Adrenal gland (tissue), 12 donors: ENCODE measurements around the gene TRRAP. TPM values are rescaled to one million over a fixed set of nuclear protein-coding genes. Genes with fewer than 3 reads are reported as not detected.

Experiments used
- DNase-seq, 7 donors: peaks; one replicate each; pipeline ENCODE4 v3.0.0-alpha.2; 2019 to 2020
- H3K27ac ChIP-seq, 5 donors: fragments of 200-600 bp; sonication (generic) in 4 of 5; 1 replicate in 3 of 5; 2 replicates in 2 of 5; pipeline versions ENCODE4 v1.5.1 to v1.8.0; 2016 to 2020; ENCODE audit warnings: mild to moderate bottlenecking in 1 of 5
- H3K27me3 ChIP-seq: fragments of 200-600 bp; 2 replicates; pipeline ENCODE4 v1.8.0; 2021
- H3K36me3 ChIP-seq, 2 donors: fragments of 200-600 bp; replicated peaks in 1 of 2; 1 replicate in 1 of 2; 2 replicates in 1 of 2; pipeline versions ENCODE4 v1.5.1 to v1.8.0; 2018 to 2022
- H3K4me1 ChIP-seq, 2 donors: fragments of 200-600 bp; replicated peaks in 1 of 2; 1 replicate in 1 of 2; 2 replicates in 1 of 2; pipeline versions ENCODE4 v1.5.1 to v1.8.0; 2018 to 2021
- H3K4me3 ChIP-seq, 4 donors: fragments of 200-600 bp; sonication (generic) in 3 of 4; one replicate each; pipeline ENCODE4 v1.5.1; 2016 to 2018
- H3K9me3 ChIP-seq, 3 donors: fragments of 200-600 bp; sonication (generic) in 1 of 3; replicated peaks in 1 of 3; 1 replicate in 2 of 3; 2 replicates in 1 of 3; pipeline versions ENCODE4 v1.5.1 to v1.8.0; 2016 to 2021
- POLR2A ChIP-seq, 2 donors: fragments of 450-650 bp; IDR thresholded peaks; one replicate each; pipeline ENCODE4 v1.6.1; 2017; ENCODE audit warnings: antibody characterized with exemption in 2 of 2, mild to moderate bottlenecking in 2 of 2, moderate library complexity in 1 of 2
- WGBS, 4 donors: extraction: QIAGEN DNeasy Blood & Tissue Kit in 2 of 4; methylation state at CpG; one replicate each; pipeline versions ENCODE4 v1.1.5 to v1.1.7; 2013 to 2017; 5-methylcytosine and 5-hydroxymethylcytosine counted together
- intact Hi-C, 2 donors: fragments of 100-400 bp; cut with DNase I; formaldehyde crosslinking; loops; one replicate each; pipeline versions ENCODE4 v1.14.1 to v1.15.0; 2022 to 2023
- polyA plus RNA-seq, 3 donors: library from polyadenylated mRNA; stranded (reverse); fragments of 200-250 nt in 2 of 3; fragments of 350-450 nt in 1 of 3; fragmentation: Illumina TruSeq in 1 of 3; extraction: RNeasy Lipid Tissue Mini Kit (QIAGEN cat#74804) in 1 of 3; gene quantifications; one replicate each; pipeline ENCODE4 v1.2.3, GENCODE V29; 2013 to 2014
- total RNA-seq, 9 donors: library from RNA; depleted of rRNA in 4 of 9; stranded (reverse); fragments of >200 nt in 4 of 9; fragments of 120-200 nt in 1 of 9; fragmentation: NEBNext Ultra II Directional in 1 of 9; extraction: Animal tissue kit (Norgen Biotek cat#: 25700) in 1 of 9; gene quantifications; one replicate each; pipeline versions ENCODE4 v1.1.0 to v1.2.4, GENCODE V29; 2013 to 2023
- TF ChIP-seq, protein P1 (sequence below), 6 experiments: fragments of 450-650 bp in 4 of 6; fragments of 200-600 bp in 2 of 6; sonication (generic) in 1 of 6; IDR thresholded peaks; 1 replicate in 5 of 6; 2 replicates in 1 of 6; pipeline versions ENCODE4 v1.5.1 to v1.8.0; 2016 to 2021; ENCODE audit warnings: antibody characterized with exemption in 6 of 6, mild to moderate bottlenecking in 2 of 6, moderate library complexity in 1 of 6
- donor health status: healthy with polysubstance abuse.
- donor health status: Bipolar disorder and iron deficiency.
- donor health status: DM: yes; HTN: yes; CAD: no.
- donor health status: DM: no; HTN: no; CAD: no.
- donor health status: DM: no; HTN: no; CAD: no.
- donor health status: DM: yes; HTN: yes; CAD: no.

The TRRAP gene
- total and polyA plus RNA-seq, 12 donors = 11.8 to 43.0 (median 30.9) TPM

DNA sequence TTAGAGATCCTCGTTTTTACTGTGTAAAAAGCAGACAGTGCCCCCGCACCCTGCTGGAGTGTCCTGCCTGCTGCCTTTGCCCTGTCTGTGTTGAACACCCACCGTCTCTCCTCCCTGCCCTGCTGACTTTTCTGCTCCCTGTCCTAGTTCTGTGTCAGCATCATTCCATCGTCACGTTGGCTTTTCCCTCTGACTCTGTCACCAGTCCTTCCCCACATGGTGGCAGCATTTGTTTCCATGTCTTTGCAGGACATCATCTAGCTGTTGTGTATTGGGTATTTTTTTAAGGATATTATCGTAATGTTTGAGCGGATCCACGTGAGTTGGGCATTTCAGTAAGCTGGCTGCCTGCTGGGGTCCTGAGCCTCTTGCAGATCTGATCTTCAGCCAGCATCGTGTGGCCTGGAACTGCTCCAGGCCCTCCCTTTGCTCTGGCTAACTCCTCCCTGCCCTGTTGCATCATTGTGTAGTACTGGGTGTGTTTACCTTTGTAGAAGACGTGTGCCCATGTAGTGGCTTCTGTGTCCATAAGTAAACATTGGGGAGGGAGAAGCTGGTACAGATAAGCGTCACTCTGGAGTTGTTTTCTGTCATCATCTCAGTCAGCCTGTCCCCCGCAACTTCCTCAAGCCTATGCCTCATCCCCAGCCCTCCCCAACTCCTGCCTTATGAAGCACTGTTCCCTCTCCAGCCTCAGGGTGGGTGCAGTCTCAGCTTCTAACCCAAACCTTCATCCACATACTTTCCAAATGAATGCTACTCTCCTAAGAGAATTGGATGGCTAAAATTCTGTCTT lies 44.3 kb downstream of the TRRAP start:
- intact Hi-C loops = no loop called here
- Histone ChIP-seq H3K36me3 (peaks cover 0 to 90% of the 10 kb centered on the region in 2 donors), H3K4me1 (no peaks in the 10 kb centered on the region), H3K27me3 (no peaks in the 10 kb centered on the region), H3K9me3 (no peaks in the 10 kb centered on the region), H3K4me3 (no peak overlapping the region), H3K27ac (no peak overlapping the region)
- WGBS, 4 donors = 78 to 85% (median 82%) methylated on average over 12 of the region's 12 CpGs
- DNase-seq = peak in 2 of 7 donors; percentile 14 to 45
- no peak for TF ChIP-seq POLR2A (IDR thresholded peaks at IDR 0.05)
- TF ChIP-seq, protein P1, sequence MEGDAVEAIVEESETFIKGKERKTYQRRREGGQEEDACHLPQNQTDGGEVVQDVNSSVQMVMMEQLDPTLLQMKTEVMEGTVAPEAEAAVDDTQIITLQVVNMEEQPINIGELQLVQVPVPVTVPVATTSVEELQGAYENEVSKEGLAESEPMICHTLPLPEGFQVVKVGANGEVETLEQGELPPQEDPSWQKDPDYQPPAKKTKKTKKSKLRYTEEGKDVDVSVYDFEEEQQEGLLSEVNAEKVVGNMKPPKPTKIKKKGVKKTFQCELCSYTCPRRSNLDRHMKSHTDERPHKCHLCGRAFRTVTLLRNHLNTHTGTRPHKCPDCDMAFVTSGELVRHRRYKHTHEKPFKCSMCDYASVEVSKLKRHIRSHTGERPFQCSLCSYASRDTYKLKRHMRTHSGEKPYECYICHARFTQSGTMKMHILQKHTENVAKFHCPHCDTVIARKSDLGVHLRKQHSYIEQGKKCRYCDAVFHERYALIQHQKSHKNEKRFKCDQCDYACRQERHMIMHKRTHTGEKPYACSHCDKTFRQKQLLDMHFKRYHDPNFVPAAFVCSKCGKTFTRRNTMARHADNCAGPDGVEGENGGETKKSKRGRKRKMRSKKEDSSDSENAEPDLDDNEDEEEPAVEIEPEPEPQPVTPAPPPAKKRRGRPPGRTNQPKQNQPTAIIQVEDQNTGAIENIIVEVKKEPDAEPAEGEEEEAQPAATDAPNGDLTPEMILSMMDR (IDR thresholded peaks at IDR 0.05) = no peak

DNA sequence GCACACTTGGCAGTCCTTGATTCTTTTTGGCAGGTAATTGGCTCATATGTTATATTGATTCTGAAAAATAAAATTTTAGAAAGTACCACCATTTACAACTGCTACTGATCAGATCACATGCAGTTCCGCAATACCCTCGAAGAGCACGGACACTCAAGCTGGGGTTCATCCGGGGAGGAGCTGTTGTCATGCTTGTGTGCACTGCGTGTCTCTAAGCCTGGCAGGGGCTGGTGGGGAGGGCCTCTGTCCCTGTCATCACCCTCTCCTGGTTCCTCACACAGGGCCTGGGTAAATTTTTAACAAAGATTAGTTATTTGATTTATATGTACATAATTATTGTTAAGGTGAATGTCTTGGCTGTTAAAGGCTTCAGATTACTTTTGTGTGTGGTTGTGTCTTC lies 45.2 kb downstream of the TRRAP start:
- H3K27ac ChIP-seq = no peak overlapping the region
- intact Hi-C loops = no loop called here
- 81 to 100% (median 96%) methylated on average over 3 to 5 of the region's 5 CpGs for WGBS, 4 donors
- TF ChIP-seq POLR2A (IDR thresholded peaks at IDR 0.05) = no peak
- TF ChIP-seq, protein P1 (IDR thresholded peaks at IDR 0.05) = no peak
- no peak overlapping the region for H3K4me3 ChIP-seq
- no peaks in the 10 kb centered on the region for H3K27me3 ChIP-seq
- peak in 1 of 7 donors; percentile 42 for DNase-seq
- no peaks in the 10 kb centered on the region for H3K9me3 ChIP-seq
- no peaks in the 10 kb centered on the region for H3K4me1 ChIP-seq
- peaks cover 0 to 91% of the 10 kb centered on the region in 2 donors for H3K36me3 ChIP-seq

DNA sequence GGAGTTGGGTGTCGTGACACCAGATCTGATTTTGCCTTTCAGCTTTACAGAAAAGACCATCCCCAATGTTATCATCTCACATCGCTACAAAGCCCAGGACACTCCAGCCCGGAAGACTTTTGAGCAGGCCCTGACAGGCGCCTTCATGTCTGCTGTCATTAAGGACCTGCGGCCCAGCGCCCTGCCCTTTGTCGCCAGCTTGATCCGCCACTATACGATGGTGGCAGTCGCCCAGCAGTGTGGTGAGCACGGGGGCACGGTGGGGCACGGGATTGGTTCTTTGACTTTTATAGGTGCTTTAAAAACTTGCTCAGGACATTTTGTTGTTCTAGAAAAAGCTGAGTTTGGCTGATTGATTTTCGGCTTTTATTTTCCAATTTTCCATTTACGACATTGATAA lies 48.8 kb downstream of the TRRAP start:
- H3K36me3 ChIP-seq = peaks cover 0 to 91% of the 10 kb centered on the region in 2 donors
- H3K4me3 ChIP-seq = no peak overlapping the region
- no peaks in the 10 kb centered on the region for H3K4me1 ChIP-seq
- WGBS, 4 donors = 94 to 98% (median 97%) methylated on average over 15 of the region's 15 CpGs
- H3K27ac ChIP-seq = no peak overlapping the region
- H3K27me3 ChIP-seq = no peaks in the 10 kb centered on the region
- TF ChIP-seq POLR2A (IDR thresholded peaks at IDR 0.05) = no peak
- TF ChIP-seq, protein P1 (IDR thresholded peaks at IDR 0.05) = no peak
- no peak for DNase-seq
- intact Hi-C loops = no loop called here
- H3K9me3 ChIP-seq = no peaks in the 10 kb centered on the region

DNA sequence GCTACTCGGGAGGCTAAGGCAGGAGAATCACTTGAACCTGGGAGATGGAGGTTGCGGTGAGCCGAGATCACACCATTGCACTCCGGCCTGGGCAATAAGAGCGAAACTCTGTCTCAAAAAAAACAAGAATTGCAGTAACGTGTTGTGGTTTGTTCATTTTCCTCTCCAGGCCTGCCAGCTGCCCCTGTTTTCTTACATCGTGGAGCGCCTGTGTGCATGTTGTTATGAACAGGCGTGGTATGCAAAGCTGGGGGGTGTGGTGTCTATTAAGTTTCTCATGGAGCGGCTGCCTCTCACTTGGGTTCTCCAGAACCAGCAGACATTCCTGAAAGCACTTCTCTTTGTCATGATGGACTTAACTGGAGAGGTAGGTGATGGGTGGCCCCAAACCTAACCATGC lies 52.1 kb downstream of the TRRAP start:
- WGBS, 4 donors = 92 to 96% (median 94%) methylated on average over 10 of the region's 10 CpGs
- intact Hi-C loops = no loop called here
- DNase-seq = peak in 1 of 7 donors; percentile 35
- H3K27me3 ChIP-seq = no peaks in the 10 kb centered on the region
- no peaks in the 10 kb centered on the region for H3K9me3 ChIP-seq
- no peak overlapping the region for H3K4me3 ChIP-seq
- H3K4me1 ChIP-seq = no peaks in the 10 kb centered on the region
- H3K36me3 ChIP-seq = peaks cover 0 to 100% of the 10 kb centered on the region in 2 donors
- TF ChIP-seq, protein P1 (IDR thresholded peaks at IDR 0.05) = no peak
- no peak overlapping the region for H3K27ac ChIP-seq
